Mesenchymal stem cell (in vitro differentiated cells and primary cell): ENCODE measurements around the gene FAS.

Source experiments
- DNase-seq: peaks from one replicate; pipeline ENCODE4 v3.0.0-alpha.2; 2013
- H2AFZ ChIP-seq: one replicate; pipeline ENCODE4 v1.6.1; 2013; ENCODE audit warnings: low read depth, mild to moderate bottlenecking, control low read depth, inconsistent platforms, low read length, moderate library complexity
- H2AK5ac ChIP-seq: 2 replicates; pipeline ENCODE4 v1.6.1; 2013; ENCODE audit warnings: low read length, moderate library complexity, mild to moderate bottlenecking, inconsistent platforms; ENCODE audit not compliant: severe bottlenecking
- H2BK120ac ChIP-seq: one replicate; pipeline ENCODE4 v1.6.1; 2013; ENCODE audit warnings: low read depth, mild to moderate bottlenecking, inconsistent platforms, low read length, moderate library complexity
- H2BK12ac ChIP-seq, 2 experiments: one replicate each; pipeline ENCODE4 v1.6.1; 2013; ENCODE audit warnings: inconsistent platforms in 2 of 2, low read length in 2 of 2, mild to moderate bottlenecking in 2 of 2, moderate library complexity in 2 of 2, control low read depth in 1 of 2
- H2BK15ac ChIP-seq: one replicate; pipeline ENCODE4 v1.6.1; 2013; ENCODE audit warnings: mild to moderate bottlenecking, low read depth, inconsistent platforms; ENCODE audit not compliant: poor library complexity, severe bottlenecking
- H2BK5ac ChIP-seq: 2 replicates; pipeline ENCODE4 v1.6.1; 2013; ENCODE audit warnings: low read depth, mild to moderate bottlenecking, low read length, control low read depth, inconsistent platforms; ENCODE audit not compliant: poor library complexity, severe bottlenecking
- H3K14ac ChIP-seq, 2 experiments: one replicate each; pipeline ENCODE4 v1.6.1; 2013; ENCODE audit warnings: inconsistent platforms in 2 of 2, low read length in 2 of 2, control low read depth in 1 of 2, mild to moderate bottlenecking in 1 of 2, moderate library complexity in 1 of 2
- H3K18ac ChIP-seq, 2 experiments: one replicate each; pipeline ENCODE4 v1.6.1; 2013; ENCODE audit warnings: inconsistent platforms in 2 of 2, low read length in 2 of 2, control low read depth in 1 of 2, low read depth in 1 of 2, mild to moderate bottlenecking in 1 of 2
- H3K23ac ChIP-seq, 2 experiments: one replicate each; pipeline ENCODE4 v1.6.1; 2013; ENCODE audit warnings: inconsistent platforms in 2 of 2, low read length in 2 of 2, mild to moderate bottlenecking in 2 of 2, moderate library complexity in 2 of 2, control low read depth in 1 of 2
- H3K27ac ChIP-seq: 2 replicates; pipeline ENCODE4 v1.5.1; 2013; ENCODE audit warnings: mild to moderate bottlenecking, moderate library complexity, low read length, control low read depth, inconsistent platforms; ENCODE audit not compliant: poor library complexity, severe bottlenecking
- H3K27me3 ChIP-seq, 2 experiments: 2 replicates each; pipeline versions ENCODE4 v1.6.1 to v1.7.0; 2013; ENCODE audit warnings: low read length in 2 of 2, mild to moderate bottlenecking in 2 of 2, moderate library complexity in 2 of 2, control low read depth in 1 of 2, inconsistent platforms in 1 of 2; ENCODE audit not compliant: control insufficient read depth in 1 of 2, insufficient read depth in 1 of 2
- H3K36me3 ChIP-seq, 2 experiments: 2 replicates each; pipeline versions ENCODE4 v1.6.1 to v1.7.0; 2013; ENCODE audit warnings: low read length in 2 of 2, control low read depth in 1 of 2, inconsistent platforms in 1 of 2, low read depth in 1 of 2, mild to moderate bottlenecking in 1 of 2; ENCODE audit not compliant: insufficient read depth in 2 of 2, control insufficient read depth in 1 of 2
- H3K4ac ChIP-seq, 2 experiments: one replicate each; pipeline ENCODE4 v1.6.1; 2013; ENCODE audit warnings: inconsistent platforms in 2 of 2, low read length in 2 of 2, mild to moderate bottlenecking in 2 of 2, moderate library complexity in 2 of 2, control low read depth in 1 of 2, low read depth in 1 of 2
- H3K4me1 ChIP-seq: 2 replicates; pipeline ENCODE4 v1.6.1; 2013; ENCODE audit warnings: low read depth, low read length, control low read depth; ENCODE audit not compliant: control insufficient read depth, insufficient read depth
- H3K4me2 ChIP-seq: 2 replicates; pipeline ENCODE4 v1.6.1; 2013; ENCODE audit warnings: low read length, mild to moderate bottlenecking, inconsistent platforms; ENCODE audit not compliant: poor library complexity, severe bottlenecking
- H3K4me3 ChIP-seq, 2 experiments: 2 replicates each; pipeline versions ENCODE4 v1.5.1 to v1.7.0; 2013; ENCODE audit warnings: low read length in 2 of 2, mild to moderate bottlenecking in 2 of 2, control low read depth in 1 of 2, low read depth in 1 of 2; ENCODE audit not compliant: insufficient read depth in 1 of 2
- H3K79me1 ChIP-seq: replicated peaks from 2 replicates; pipeline ENCODE4 v1.6.1; 2013; ENCODE audit warnings: mild to moderate bottlenecking, control low read depth, low read length, inconsistent platforms; ENCODE audit not compliant: poor library complexity, severe bottlenecking
- H3K9ac ChIP-seq: 2 replicates; pipeline ENCODE4 v1.7.0; 2013; ENCODE audit warnings: mild to moderate bottlenecking, low read length, moderate library complexity
- H3K9me3 ChIP-seq: 2 replicates; pipeline ENCODE4 v1.7.0; 2013; ENCODE audit warnings: mild to moderate bottlenecking, low read length; ENCODE audit not compliant: control insufficient read depth
- H4K8ac ChIP-seq: one replicate; pipeline ENCODE4 v1.6.1; 2013; ENCODE audit warnings: inconsistent platforms, mild to moderate bottlenecking, low read length, moderate library complexity
- H4K91ac ChIP-seq: one replicate; pipeline ENCODE4 v1.6.1; 2013; ENCODE audit warnings: mild to moderate bottlenecking, low read length, inconsistent platforms
- WGBS: methylation state at CpG from one replicate; pipeline ENCODE4 v1.1.7; 2013; ENCODE audit warnings: mixed read lengths; 5-methylcytosine and 5-hydroxymethylcytosine counted together

FAS gene

DNA sequence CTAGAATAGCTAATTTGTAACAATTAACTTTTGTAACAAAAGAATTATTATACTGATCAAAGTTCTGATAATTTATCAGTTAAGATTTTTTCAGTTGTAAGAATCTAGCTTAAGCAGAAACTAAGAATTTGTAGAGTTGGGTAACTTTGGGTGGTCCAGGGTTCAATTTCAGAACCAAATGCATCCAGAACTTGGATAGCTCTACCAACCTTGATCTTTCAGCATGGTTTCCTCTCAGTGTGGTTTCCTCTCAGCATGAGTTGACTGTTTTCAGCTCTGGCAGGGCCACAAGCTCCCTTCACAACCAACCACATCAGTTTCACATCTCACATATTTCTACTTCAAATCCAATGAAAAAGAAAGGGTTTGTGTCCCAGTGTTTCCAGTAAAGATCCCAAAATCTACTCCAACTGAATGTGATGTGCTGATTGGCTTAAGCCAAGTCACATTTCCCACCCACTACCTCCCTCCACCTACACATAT, 3.3 kb upstream of the FAS start:
- Histone ChIP-seq H3K23ac (no peak overlapping the region), H3K4me2 (no peak overlapping the region), H2BK120ac (no peak overlapping the region), H2BK15ac (no peak overlapping the region), H4K8ac (no peak overlapping the region), H3K4me3 (no peak overlapping the region), H4K91ac (no peak overlapping the region), H3K18ac (no peak overlapping the region), H3K4me1 (peaks cover 6% of the 10 kb centered on the region), H3K27ac (no peak overlapping the region), H3K14ac (no peak overlapping the region), H3K79me1 (peaks cover 14% of the 10 kb centered on the region), H2BK12ac (no peak overlapping the region), H2AFZ (no peak overlapping the region), H2BK5ac (no peak overlapping the region), H3K9ac (peak overlapping the region; percentile 95), H3K4ac (no peak overlapping the region), H3K36me3 (peaks cover 0 to 24% of the 10 kb centered on the region in 2 experiments), H2AK5ac (no peak overlapping the region), H3K9me3 (no peaks in the 10 kb centered on the region), H3K27me3 (no peaks in the 10 kb centered on the region)
- no peak for DNase-seq

DNA sequence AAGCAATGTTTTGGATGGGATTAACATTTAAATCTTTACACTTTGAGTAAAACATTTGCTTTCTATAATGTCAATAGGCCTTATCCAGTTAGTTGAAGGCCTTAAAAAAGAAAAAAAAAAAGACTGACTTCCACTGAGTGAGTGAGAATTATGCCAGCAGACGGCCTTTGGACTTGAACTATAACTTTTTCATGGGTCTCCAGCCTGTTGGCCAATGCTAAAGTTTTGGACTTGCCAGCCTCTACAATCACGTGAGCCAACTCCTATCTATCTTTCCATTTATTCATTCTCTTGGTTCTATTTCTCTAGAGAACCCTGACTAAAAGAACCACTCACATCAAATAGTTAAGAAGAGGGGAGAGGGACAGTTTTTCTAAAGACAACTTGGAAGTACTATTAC, 2.8 kb upstream of the FAS start:
- no peak overlapping the region for H2BK5ac ChIP-seq
- peaks cover 15% of the 10 kb centered on the region for H3K79me1 ChIP-seq
- no peak overlapping the region for H2BK12ac ChIP-seq
- peak overlapping the region; percentile 68 for H2AK5ac ChIP-seq
- no peak overlapping the region for H3K4me3 ChIP-seq
- H3K4me1 ChIP-seq, result peaks cover 6% of the 10 kb centered on the region
- H3K36me3 ChIP-seq, result peaks cover 0 to 21% of the 10 kb centered on the region in 2 experiments
- WGBS, result 60% methylated on average over 2 of the region's 2 CpGs
- H3K18ac ChIP-seq, result no peak overlapping the region
- H4K8ac ChIP-seq, result no peak overlapping the region
- no peaks in the 10 kb centered on the region for H3K9me3 ChIP-seq
- peak overlapping the region; percentile 95 for H3K9ac ChIP-seq
- H3K23ac ChIP-seq, result no peak overlapping the region
- H3K27ac ChIP-seq, result no peak overlapping the region
- no peak overlapping the region for H3K4ac ChIP-seq
- H2BK15ac ChIP-seq, result no peak overlapping the region
- no peaks in the 10 kb centered on the region for H3K27me3 ChIP-seq
- no peak overlapping the region for H3K4me2 ChIP-seq
- no peak overlapping the region for H4K91ac ChIP-seq
- DNase-seq, result no peak
- H2AFZ ChIP-seq, result no peak overlapping the region
- H2BK120ac ChIP-seq, result no peak overlapping the region
- H3K14ac ChIP-seq, result no peak overlapping the region

DNA sequence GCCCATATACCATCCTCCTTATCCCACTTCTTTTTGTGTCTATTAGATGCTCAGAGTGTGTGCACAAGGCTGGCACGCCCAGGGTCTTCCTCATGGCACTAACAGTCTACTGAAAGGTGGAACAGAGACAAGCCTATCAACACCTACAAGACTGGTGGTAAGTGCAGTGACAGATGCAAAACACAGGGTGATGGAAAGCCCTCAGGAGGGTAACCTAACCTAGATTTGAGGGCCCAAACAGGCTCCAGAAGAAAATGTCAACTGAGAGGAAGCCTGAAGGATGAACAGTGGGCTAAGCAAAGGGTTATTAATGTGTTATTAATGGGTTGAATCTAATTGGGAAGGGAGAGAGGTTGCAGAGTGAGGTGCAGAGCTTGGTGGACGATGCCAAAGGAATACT, 1.2 kb upstream of the FAS start:
- H3K23ac ChIP-seq, result no peak overlapping the region
- no peak overlapping the region for H2BK5ac ChIP-seq
- H3K36me3 ChIP-seq, result peaks cover 0 to 8% of the 10 kb centered on the region in 2 experiments
- H2BK15ac ChIP-seq, result no peak overlapping the region
- no peak overlapping the region for H2AFZ ChIP-seq
- peaks cover 6% of the 10 kb centered on the region for H3K4me1 ChIP-seq
- peaks cover 18% of the 10 kb centered on the region for H3K79me1 ChIP-seq
- H2BK12ac ChIP-seq, result no peak overlapping the region
- WGBS, result 87% methylated on average over 2 of the region's 2 CpGs
- no peak for DNase-seq
- no peak overlapping the region for H3K18ac ChIP-seq
- H3K9me3 ChIP-seq, result no peaks in the 10 kb centered on the region
- H2AK5ac ChIP-seq, result no peak overlapping the region
- no peak overlapping the region for H4K8ac ChIP-seq
- peak overlapping the region; percentile 30 for H3K27ac ChIP-seq
- no peak overlapping the region for H4K91ac ChIP-seq
- peak overlapping the region; percentile 95 for H3K9ac ChIP-seq
- no peaks in the 10 kb centered on the region for H3K27me3 ChIP-seq
- no peak overlapping the region for H2BK120ac ChIP-seq
- no peak overlapping the region for H3K4ac ChIP-seq
- H3K4me3 ChIP-seq, result peak overlapping the region in 1 of 2 experiments; percentile 90
- peak overlapping the region; percentile 87 for H3K4me2 ChIP-seq
- no peak overlapping the region for H3K14ac ChIP-seq

DNA sequence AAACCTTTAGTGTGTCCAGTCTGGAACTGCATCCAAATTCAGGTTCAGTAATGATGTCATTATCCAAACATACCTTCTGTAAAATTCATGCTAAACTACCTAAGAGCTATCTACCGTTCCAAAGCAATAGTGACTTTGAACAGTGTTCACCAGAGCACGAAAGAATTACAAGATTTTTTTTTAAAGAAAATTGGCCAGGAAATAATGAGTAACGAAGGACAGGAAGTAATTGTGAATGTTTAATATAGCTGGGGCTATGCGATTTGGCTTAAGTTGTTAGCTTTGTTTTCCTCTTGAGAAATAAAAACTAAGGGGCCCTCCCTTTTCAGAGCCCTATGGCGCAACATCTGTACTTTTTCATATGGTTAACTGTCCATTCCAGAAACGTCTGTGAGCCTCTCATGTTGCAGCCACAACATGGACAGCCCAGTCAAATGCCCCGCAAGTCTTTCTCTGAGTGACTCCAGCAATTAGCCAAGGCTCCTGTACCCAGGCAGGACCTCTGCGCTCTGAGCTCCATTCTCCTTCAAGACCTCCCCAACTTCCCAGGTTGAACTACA, 694 bp upstream of the FAS start:
- H3K4me3 ChIP-seq, result peak overlapping the region; percentile 89 to 90

More for the DNA sequence above, 694 bp upstream of the FAS start:
- no peak overlapping the region for H2AFZ ChIP-seq
- 37% methylated on average over 8 of the region's 8 CpGs for WGBS
- H3K79me1 ChIP-seq, result peaks cover 14% of the 10 kb centered on the region
- no peak overlapping the region for H4K91ac ChIP-seq
- no peaks in the 10 kb centered on the region for H3K27me3 ChIP-seq
- H3K18ac ChIP-seq, result peak overlapping the region in 1 of 2 experiments; percentile 81
- H4K8ac ChIP-seq, result peak overlapping the region; percentile 81
- H3K27ac ChIP-seq, result peak overlapping the region; percentile 94
- no peak overlapping the region for H2BK5ac ChIP-seq
- no peak overlapping the region for H2AK5ac ChIP-seq
- peak overlapping the region; percentile 86 for H2BK120ac ChIP-seq
- no peak overlapping the region for H3K23ac ChIP-seq
- peak overlapping the region in 1 of 2 experiments; percentile 69 for H3K4ac ChIP-seq
- no peak overlapping the region for H3K14ac ChIP-seq
- peaks cover 0 to 5% of the 10 kb centered on the region in 2 experiments for H3K36me3 ChIP-seq
- no peaks in the 10 kb centered on the region for H3K9me3 ChIP-seq
- H3K4me1 ChIP-seq, result peaks cover 6% of the 10 kb centered on the region
- peak overlapping the region; percentile 87 for H3K4me2 ChIP-seq
- H3K9ac ChIP-seq, result peak overlapping the region; percentile 95
- H2BK15ac ChIP-seq, result peak overlapping the region; percentile 15
- peak; percentile 87 for DNase-seq
- H2BK12ac ChIP-seq, result no peak overlapping the region
